GM12878 (cell line): ENCODE measurements around the gene GGA2. TPM values are rescaled to one million over a fixed set of nuclear protein-coding genes. Genes with fewer than 3 reads are reported as not detected.

Source experiments
- ATAC-seq: fragments of 200-7000 bp; cut with Tn5 transposase; 3 replicates; pipeline ENCODE4 v1.9.1; 2020; ENCODE audit warnings: mild to moderate bottlenecking, moderate library complexity
- BruUV-seq: library from RNA; stranded (reverse); fragments of 400-500 nt; replicated peaks from 2 replicates; lab custom pipeline; 2021; lab: Mats Ljungman, UMichigan
- CTCF ChIA-PET: fragments of 300-600 bp; sonication (Branson Sonifier 250); formaldehyde crosslinking; extraction: SDS; loops from one replicate; lab custom pipeline; 2021; ENCODE audit warnings: inconsistent platforms; lab: Yijun Ruan, JAX
- POLR2A ChIA-PET: fragments of 350-600 bp; formaldehyde crosslinking; extraction: SDS; loops from one replicate; lab custom pipeline; 2021; ENCODE audit warnings: inconsistent platforms; lab: Charles Lee
- RAD21 ChIA-PET: fragments of 300-600 bp; sonication (Branson Sonifier 250); formaldehyde crosslinking; loops from one replicate; lab custom pipeline; 2023; ENCODE audit warnings: antibody characterized with exemption; ENCODE audit not compliant: unreplicated experiment; lab: Charles Lee
- SMC1A ChIA-PET: fragments of 300-600 bp; sonication (Branson Sonifier 250); formaldehyde crosslinking; loops from one replicate; lab custom pipeline; 2023; ENCODE audit not compliant: unreplicated experiment, uncharacterized antibody; lab: Charles Lee
- DNase-seq: peaks from one replicate; pipeline ENCODE4 v3.0.0-alpha.2; 2011; ENCODE audit warnings: low read depth, low spot score
- FAIRE-seq: peaks from 3 replicates; lab custom pipeline; 2011; peaks lifted over from hg19 to GRCh38; lab: Jason Lieb, UNC
- H2AFZ ChIP-seq: 2 replicates; pipeline ENCODE4 v1.6.0; 2011; ENCODE audit warnings: low read depth, low read length, control low read depth; ENCODE audit not compliant: control insufficient read depth
- H3K27ac ChIP-seq: 2 replicates; pipeline ENCODE4 v1.5.1; 2011; ENCODE audit warnings: control low read depth; ENCODE audit not compliant: control insufficient read depth, insufficient read depth
- H3K27me3 ChIP-seq, 2 experiments: replicated peaks in 1 of 2; 2 replicates each; pipeline versions ENCODE4 v1.6.0 to v1.6.1; 2011; ENCODE audit warnings: low read length in 1 of 2; ENCODE audit not compliant: control insufficient read depth in 2 of 2, insufficient read depth in 2 of 2
- H3K36me3 ChIP-seq, 2 experiments: 2 replicates each; pipeline ENCODE4 v1.5.1; 2011; ENCODE audit warnings: low read length in 1 of 2; ENCODE audit not compliant: control insufficient read depth in 2 of 2, insufficient read depth in 2 of 2
- H3K4me1 ChIP-seq: 2 replicates; pipeline ENCODE4 v1.6.1; 2011; ENCODE audit warnings: mild to moderate bottlenecking, low read length, moderate library complexity, mixed read lengths; ENCODE audit not compliant: control insufficient read depth, insufficient read depth
- H3K4me2 ChIP-seq: 2 replicates; pipeline ENCODE4 v1.6.0; 2011; ENCODE audit warnings: control low read depth; ENCODE audit not compliant: control insufficient read depth, insufficient read depth
- H3K4me3 ChIP-seq: fragments of 200-600 bp; sonication (generic); 2 replicates; pipeline ENCODE4 v1.5.1; 2016
- H3K79me2 ChIP-seq: 2 replicates; pipeline ENCODE4 v1.6.0; 2011; ENCODE audit warnings: low read length; ENCODE audit not compliant: control insufficient read depth, insufficient read depth
- H3K9ac ChIP-seq: 2 replicates; pipeline ENCODE4 v1.8.0; 2011; ENCODE audit warnings: low read length, control low read depth, mixed read lengths; ENCODE audit not compliant: control insufficient read depth, insufficient read depth
- H3K9me3 ChIP-seq: replicated peaks from 3 replicates; pipeline ENCODE4 v1.5.1; 2011; ENCODE audit warnings: mild to moderate bottlenecking, low read length; ENCODE audit not compliant: control insufficient read depth, insufficient read depth
- H4K20me1 ChIP-seq: 2 replicates; pipeline ENCODE4 v1.6.0; 2011; ENCODE audit not compliant: control insufficient read depth, insufficient read depth
- CHD2 ChIP-seq: IDR thresholded peaks from 2 replicates; pipeline ENCODE4 v1.6.1; 2011; ENCODE audit warnings: low read depth, low read length, improper control_type of control experiment, borderline replicate concordance
- ESRRA ChIP-seq: IDR thresholded peaks from 2 replicates; pipeline ENCODE4 v1.6.1; 2012; ENCODE audit warnings: mild to moderate bottlenecking, low read length, improper control_type of control experiment
- GABPA ChIP-seq: IDR thresholded peaks from 2 replicates; pipeline ENCODE4 v1.6.1; 2014; ENCODE audit warnings: antibody characterized with exemption, low read depth, mild to moderate bottlenecking, inconsistent platforms
- IKZF2 ChIP-seq, 2 experiments: fragments of 450-650 bp; IDR thresholded peaks; 2 replicates each; pipeline ENCODE4 v1.6.1; 2017; ENCODE audit warnings: mild to moderate bottlenecking in 2 of 2, moderate library complexity in 2 of 2
- MEF2B ChIP-seq: fragments of 450-650 bp; IDR thresholded peaks from 2 replicates; pipeline ENCODE4 v1.6.1; 2018; ENCODE audit warnings: mild to moderate bottlenecking, moderate library complexity; ENCODE audit not compliant: partially characterized antibody, poor library complexity, severe bottlenecking
- PAX5 ChIP-seq: IDR thresholded peaks from 2 replicates; pipeline ENCODE4 v1.6.1; 2011; ENCODE audit warnings: low read depth, low read length, borderline replicate concordance
- SREBF2 ChIP-seq: IDR thresholded peaks from 2 replicates; pipeline ENCODE4 v1.6.1; 2012; ENCODE audit warnings: mild to moderate bottlenecking, low read length
- STAT3 ChIP-seq: IDR thresholded peaks from 2 replicates; pipeline ENCODE4 v1.6.1; 2011; ENCODE audit warnings: low read depth, low read length, improper control_type of control experiment
- TARDBP ChIP-seq: IDR thresholded peaks from 2 replicates; pipeline ENCODE4 v1.6.1; 2016; ENCODE audit warnings: borderline replicate concordance
- TCF7 ChIP-seq: IDR thresholded peaks from 2 replicates; pipeline ENCODE4 v1.6.1; 2014; ENCODE audit warnings: antibody characterized with exemption, borderline replicate concordance
- ZNF207 ChIP-seq: fragments of 450-650 bp; IDR thresholded peaks from 2 replicates; pipeline ENCODE4 v1.6.1; 2014; ENCODE audit warnings: antibody characterized with exemption, mild to moderate bottlenecking, borderline replicate concordance
- ZNF384 ChIP-seq: IDR thresholded peaks from 2 replicates; pipeline ENCODE4 v1.6.1; 2012; ENCODE audit warnings: low read depth, mild to moderate bottlenecking, low read length, improper control_type of control experiment, borderline replicate concordance
- WGBS: methylation state at CpG from one replicate; pipeline ENCODE4 v1.1.6; 2016; ENCODE audit warnings: low lambda C conversion rate; ENCODE audit not compliant: insufficient replicate concordance, insufficient coverage; ENCODE audit errors: missing lambda C conversion rate; 5-methylcytosine and 5-hydroxymethylcytosine counted together
- in situ Hi-C: fragments of 300-500 bp; cut with MboI; formaldehyde crosslinking; loops from 9 replicates; pipeline ENCODE4 v1.14.3; 2018; ENCODE audit warnings: mixed read lengths
- intact Hi-C: fragments of 100-400 bp; cut with micrococcal nuclease; formaldehyde crosslinking; loops from one replicate; pipeline ENCODE4 v1.14.2; 2022; ENCODE audit not compliant: unreplicated experiment
- polyA plus RNA-seq, 11 experiments: library from polyadenylated mRNA; depleted of rRNA in 4 of 11; unstranded in 6 of 11; stranded (reverse) in 5 of 11; fragments of >200 nt; fragmentation: Nextera tagmentation in 4 of 11; fragmentation: Illumina TruSeq in 1 of 11; extraction: Ambion mirVana in 4 of 11; extraction: Trizol in 1 of 11; gene quantifications; 1 replicate in 1 of 11; 2 replicates in 10 of 11; pipeline versions ENCODE4 v1.2.1 to v1.2.3, GENCODE V29; 2011 to 2016; ENCODE audit warnings: inconsistent platforms in 2 of 11, missing spikeins in 2 of 11, low read depth in 1 of 11
- total RNA-seq, 4 experiments: library from RNA; depleted of rRNA in 3 of 4; stranded (reverse); fragments of >200 nt in 3 of 4; fragmentation: Illumina TruSeq in 1 of 4; extraction: Trizol in 1 of 4; gene quantifications; 2 replicates each; pipeline versions ENCODE4 v1.2.1 to v1.2.3, GENCODE V29; 2013 to 2021
- TF ChIP-seq, protein P1 (sequence below): fragments of 450-650 bp; IDR thresholded peaks from 2 replicates; pipeline ENCODE4 v1.6.1; 2017; ENCODE audit warnings: borderline replicate concordance
- TF ChIP-seq, protein P2 (sequence below): fragments of 450-650 bp; formaldehyde crosslinking; IDR thresholded peaks from 2 replicates; pipeline ENCODE4 v1.4.0; 2020; ENCODE audit warnings: mild to moderate bottlenecking, moderate library complexity
- TF ChIP-seq, protein P3 (sequence below): IDR thresholded peaks from 2 replicates; pipeline ENCODE4 v1.6.1; 2011; ENCODE audit warnings: low read depth, mild to moderate bottlenecking, low read length, moderate library complexity, borderline replicate concordance; ENCODE audit errors: extremely low read depth
- TF ChIP-seq, protein P4 (sequence below): fragments of 450-650 bp; IDR thresholded peaks from 2 replicates; pipeline ENCODE4 v1.6.1; 2016; ENCODE audit warnings: mild to moderate bottlenecking

The GGA2 gene
- total and polyA plus RNA-seq, 10 of the 15 experiments (the other 5 are each of a cell fraction or from before 2014, with no cell fraction given) = 14.1 to 153 (median 86.6) TPM

DNA sequence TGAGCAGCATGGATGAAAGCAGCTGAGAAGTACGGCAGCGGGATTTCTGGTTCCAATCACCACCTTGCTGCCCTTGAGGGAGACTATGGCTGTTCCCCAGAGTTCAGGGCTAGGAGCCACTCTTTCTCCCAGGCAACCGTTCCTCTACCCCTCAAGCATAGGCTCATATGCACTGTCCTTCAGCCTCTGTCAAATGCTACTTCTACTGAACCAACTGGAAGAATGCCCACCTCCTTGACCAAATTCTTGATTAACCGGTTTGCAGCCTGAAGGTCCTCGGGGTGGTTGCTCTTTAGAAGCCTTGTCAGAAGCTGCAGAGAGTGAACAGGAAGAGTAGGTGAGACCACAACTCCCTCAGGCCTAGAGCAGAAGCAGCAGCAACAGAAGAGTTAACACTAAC, 23.8 kb downstream of the GGA2 start:
- Histone ChIP-seq H3K4me3 (no peak overlapping the region), H3K36me3 (peaks cover 41 to 47% of the 10 kb centered on the region in 2 experiments), H3K79me2 (no peaks in the 10 kb centered on the region), H3K9ac (no peak overlapping the region), H2AFZ (no peak overlapping the region), H3K27ac (no peak overlapping the region), H3K4me1 (no peaks in the 10 kb centered on the region), H3K27me3 (no peaks in the 10 kb centered on the region), H3K4me2 (no peak overlapping the region), H4K20me1 (no peaks in the 10 kb centered on the region; the same call in 1 of the 2 replicates), H3K9me3 (no peaks in the 10 kb centered on the region)
- intact Hi-C loops (no loop called here), in situ Hi-C loops (no loop called here)
- ATAC-seq = no peak
- no TSS peak for BruUV-seq
- ChIA-PET POLR2A (no interaction called here), SMC1A (no interaction called here), CTCF (no interaction called here), RAD21 (no interaction called here)
- TF ChIP-seq STAT3 (no peak), TCF7 (no peak), SREBF2 (no peak), ZNF384 (no peak), PAX5 (no peak), TARDBP (no peak), CHD2 (no peak), ZNF207 (no peak), GABPA (no peak), MEF2B (no peak), IKZF2 (IDR thresholded peaks at IDR 0.05) (no peak), ESRRA (no peak)
- TF ChIP-seq, protein P1, sequence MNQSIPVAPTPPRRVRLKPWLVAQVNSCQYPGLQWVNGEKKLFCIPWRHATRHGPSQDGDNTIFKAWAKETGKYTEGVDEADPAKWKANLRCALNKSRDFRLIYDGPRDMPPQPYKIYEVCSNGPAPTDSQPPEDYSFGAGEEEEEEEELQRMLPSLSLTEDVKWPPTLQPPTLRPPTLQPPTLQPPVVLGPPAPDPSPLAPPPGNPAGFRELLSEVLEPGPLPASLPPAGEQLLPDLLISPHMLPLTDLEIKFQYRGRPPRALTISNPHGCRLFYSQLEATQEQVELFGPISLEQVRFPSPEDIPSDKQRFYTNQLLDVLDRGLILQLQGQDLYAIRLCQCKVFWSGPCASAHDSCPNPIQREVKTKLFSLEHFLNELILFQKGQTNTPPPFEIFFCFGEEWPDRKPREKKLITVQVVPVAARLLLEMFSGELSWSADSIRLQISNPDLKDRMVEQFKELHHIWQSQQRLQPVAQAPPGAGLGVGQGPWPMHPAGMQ = no peak
- TF ChIP-seq, protein P2, sequence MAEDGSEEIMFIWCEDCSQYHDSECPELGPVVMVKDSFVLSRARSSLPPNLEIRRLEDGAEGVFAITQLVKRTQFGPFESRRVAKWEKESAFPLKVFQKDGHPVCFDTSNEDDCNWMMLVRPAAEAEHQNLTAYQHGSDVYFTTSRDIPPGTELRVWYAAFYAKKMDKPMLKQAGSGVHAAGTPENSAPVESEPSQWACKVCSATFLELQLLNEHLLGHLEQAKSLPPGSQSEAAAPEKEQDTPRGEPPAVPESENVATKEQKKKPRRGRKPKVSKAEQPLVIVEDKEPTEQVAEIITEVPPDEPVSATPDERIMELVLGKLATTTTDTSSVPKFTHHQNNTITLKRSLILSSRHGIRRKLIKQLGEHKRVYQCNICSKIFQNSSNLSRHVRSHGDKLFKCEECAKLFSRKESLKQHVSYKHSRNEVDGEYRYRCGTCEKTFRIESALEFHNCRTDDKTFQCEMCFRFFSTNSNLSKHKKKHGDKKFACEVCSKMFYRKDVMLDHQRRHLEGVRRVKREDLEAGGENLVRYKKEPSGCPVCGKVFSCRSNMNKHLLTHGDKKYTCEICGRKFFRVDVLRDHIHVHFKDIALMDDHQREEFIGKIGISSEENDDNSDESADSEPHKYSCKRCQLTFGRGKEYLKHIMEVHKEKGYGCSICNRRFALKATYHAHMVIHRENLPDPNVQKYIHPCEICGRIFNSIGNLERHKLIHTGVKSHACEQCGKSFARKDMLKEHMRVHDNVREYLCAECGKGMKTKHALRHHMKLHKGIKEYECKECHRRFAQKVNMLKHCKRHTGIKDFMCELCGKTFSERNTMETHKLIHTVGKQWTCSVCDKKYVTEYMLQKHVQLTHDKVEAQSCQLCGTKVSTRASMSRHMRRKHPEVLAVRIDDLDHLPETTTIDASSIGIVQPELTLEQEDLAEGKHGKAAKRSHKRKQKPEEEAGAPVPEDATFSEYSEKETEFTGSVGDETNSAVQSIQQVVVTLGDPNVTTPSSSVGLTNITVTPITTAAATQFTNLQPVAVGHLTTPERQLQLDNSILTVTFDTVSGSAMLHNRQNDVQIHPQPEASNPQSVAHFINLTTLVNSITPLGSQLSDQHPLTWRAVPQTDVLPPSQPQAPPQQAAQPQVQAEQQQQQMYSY (CRISPR knock-in tag) = no peak
- TF ChIP-seq, protein P3, sequence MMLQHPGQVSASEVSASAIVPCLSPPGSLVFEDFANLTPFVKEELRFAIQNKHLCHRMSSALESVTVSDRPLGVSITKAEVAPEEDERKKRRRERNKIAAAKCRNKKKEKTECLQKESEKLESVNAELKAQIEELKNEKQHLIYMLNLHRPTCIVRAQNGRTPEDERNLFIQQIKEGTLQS = no peak
- TF ChIP-seq, protein P4, sequence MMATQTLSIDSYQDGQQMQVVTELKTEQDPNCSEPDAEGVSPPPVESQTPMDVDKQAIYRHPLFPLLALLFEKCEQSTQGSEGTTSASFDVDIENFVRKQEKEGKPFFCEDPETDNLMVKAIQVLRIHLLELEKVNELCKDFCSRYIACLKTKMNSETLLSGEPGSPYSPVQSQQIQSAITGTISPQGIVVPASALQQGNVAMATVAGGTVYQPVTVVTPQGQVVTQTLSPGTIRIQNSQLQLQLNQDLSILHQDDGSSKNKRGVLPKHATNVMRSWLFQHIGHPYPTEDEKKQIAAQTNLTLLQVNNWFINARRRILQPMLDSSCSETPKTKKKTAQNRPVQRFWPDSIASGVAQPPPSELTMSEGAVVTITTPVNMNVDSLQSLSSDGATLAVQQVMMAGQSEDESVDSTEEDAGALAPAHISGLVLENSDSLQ = no peak
- no peak for FAIRE-seq
- WGBS = 77% methylated on average over 5 of the region's 5 CpGs
- DNase-seq = no peak
